HFFc6 (cell line): ENCODE measurements around the gene FAM13A. TPM values are rescaled to one million over a fixed set of nuclear protein-coding genes. Genes with fewer than 3 reads are reported as not detected.

ENCODE experiments used
- DNase-seq: peaks from one replicate; pipeline ENCODE4 v3.0.0-alpha.2; 2018
- H3K27ac Mint-ChIP-seq: 2 replicates; pipeline ENCODE4 v1.8.0; 2020; ENCODE audit warnings: mild to moderate bottlenecking, mixed read lengths
- H3K27me3 Mint-ChIP-seq: 2 replicates; pipeline ENCODE4 v1.8.0; 2021; ENCODE audit warnings: mild to moderate bottlenecking, moderate library complexity, mixed read lengths; ENCODE audit not compliant: insufficient read depth
- H3K36me3 Mint-ChIP-seq: 2 replicates; pipeline ENCODE4 v1.8.0; 2021; ENCODE audit warnings: low read depth, mixed read lengths
- H3K4me1 Mint-ChIP-seq: 2 replicates; pipeline ENCODE4 v1.8.0; 2020; ENCODE audit warnings: low read depth, mixed read lengths
- H3K4me3 Mint-ChIP-seq: 2 replicates; pipeline ENCODE4 v1.8.0; 2020; ENCODE audit warnings: mild to moderate bottlenecking, moderate library complexity, mixed read lengths
- H3K9me3 Mint-ChIP-seq: 2 replicates; pipeline ENCODE4 v1.8.0; 2020; ENCODE audit warnings: mild to moderate bottlenecking, mixed read lengths
- total RNA-seq, 6 experiments: library from RNA; stranded (reverse); fragmentation: NEBNext Ultra II Directional; extraction: Animal tissue kit (Norgen Biotek cat#: 25700); gene quantifications; 2 replicates in 1 of 6; 3 replicates in 5 of 6; pipeline ENCODE4 v1.2.3, GENCODE V29; 2021
- TF ChIP-seq, protein P1 (sequence below): fragments of 200-600 bp; sonication (generic); IDR thresholded peaks from 2 replicates; pipeline ENCODE4 v1.5.0; 2021; ENCODE audit warnings: antibody characterized with exemption, mild to moderate bottlenecking

Gene FAM13A
- total RNA-seq, 6 experiments from 2014 or later: 8.0 to 11.2 (median 9.7) TPM

DNA sequence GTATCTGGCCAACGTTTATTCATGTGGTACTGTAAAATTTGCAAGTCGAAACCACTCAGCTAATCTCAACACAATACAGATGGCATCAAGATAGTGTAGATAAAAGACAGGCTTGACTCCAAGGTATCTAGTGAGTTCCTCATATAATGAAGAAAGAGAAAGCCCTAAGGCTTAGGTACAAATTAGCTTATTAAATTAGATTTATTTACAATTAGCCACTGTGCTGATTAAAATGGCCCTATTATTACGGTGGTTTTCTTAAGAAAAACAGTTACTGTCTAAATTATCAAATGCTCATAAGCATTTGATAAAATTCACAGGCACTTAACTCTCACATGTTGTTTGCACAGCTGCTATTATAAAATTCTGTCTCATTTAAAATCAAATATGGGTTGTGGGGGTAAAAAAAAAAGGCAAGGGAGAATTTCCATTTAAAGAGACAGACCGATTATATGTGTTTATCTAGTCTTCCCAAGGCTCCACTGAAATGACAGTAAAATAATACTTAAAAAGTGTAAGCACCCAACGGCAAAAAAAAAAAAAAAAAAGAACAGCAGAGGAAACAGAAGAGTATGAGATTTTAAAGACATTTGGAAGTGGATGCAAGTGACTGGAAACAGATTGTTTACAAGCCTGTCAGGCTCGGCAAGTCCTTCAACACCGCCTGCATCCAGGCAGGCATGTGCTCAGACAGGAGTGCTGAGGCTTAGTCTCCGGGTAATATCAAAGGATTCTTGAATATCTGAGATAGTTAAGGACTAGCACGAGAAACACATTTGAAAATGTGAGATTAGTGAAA, 55.1 kb downstream of the FAM13A start:
- Mint-ChIP-seq H3K4me1 (peaks cover 11% of the 10 kb centered on the region), H3K4me3 (no peak overlapping the region), H3K36me3 (peaks cover 28% of the 10 kb centered on the region), H3K9me3 (no peaks in the 10 kb centered on the region; the same call in 1 of the 2 replicates), H3K27me3 (no peaks in the 10 kb centered on the region), H3K27ac (no peak overlapping the region)
- TF ChIP-seq, protein P1, sequence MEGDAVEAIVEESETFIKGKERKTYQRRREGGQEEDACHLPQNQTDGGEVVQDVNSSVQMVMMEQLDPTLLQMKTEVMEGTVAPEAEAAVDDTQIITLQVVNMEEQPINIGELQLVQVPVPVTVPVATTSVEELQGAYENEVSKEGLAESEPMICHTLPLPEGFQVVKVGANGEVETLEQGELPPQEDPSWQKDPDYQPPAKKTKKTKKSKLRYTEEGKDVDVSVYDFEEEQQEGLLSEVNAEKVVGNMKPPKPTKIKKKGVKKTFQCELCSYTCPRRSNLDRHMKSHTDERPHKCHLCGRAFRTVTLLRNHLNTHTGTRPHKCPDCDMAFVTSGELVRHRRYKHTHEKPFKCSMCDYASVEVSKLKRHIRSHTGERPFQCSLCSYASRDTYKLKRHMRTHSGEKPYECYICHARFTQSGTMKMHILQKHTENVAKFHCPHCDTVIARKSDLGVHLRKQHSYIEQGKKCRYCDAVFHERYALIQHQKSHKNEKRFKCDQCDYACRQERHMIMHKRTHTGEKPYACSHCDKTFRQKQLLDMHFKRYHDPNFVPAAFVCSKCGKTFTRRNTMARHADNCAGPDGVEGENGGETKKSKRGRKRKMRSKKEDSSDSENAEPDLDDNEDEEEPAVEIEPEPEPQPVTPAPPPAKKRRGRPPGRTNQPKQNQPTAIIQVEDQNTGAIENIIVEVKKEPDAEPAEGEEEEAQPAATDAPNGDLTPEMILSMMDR: no peak
- no peak for DNase-seq

DNA sequence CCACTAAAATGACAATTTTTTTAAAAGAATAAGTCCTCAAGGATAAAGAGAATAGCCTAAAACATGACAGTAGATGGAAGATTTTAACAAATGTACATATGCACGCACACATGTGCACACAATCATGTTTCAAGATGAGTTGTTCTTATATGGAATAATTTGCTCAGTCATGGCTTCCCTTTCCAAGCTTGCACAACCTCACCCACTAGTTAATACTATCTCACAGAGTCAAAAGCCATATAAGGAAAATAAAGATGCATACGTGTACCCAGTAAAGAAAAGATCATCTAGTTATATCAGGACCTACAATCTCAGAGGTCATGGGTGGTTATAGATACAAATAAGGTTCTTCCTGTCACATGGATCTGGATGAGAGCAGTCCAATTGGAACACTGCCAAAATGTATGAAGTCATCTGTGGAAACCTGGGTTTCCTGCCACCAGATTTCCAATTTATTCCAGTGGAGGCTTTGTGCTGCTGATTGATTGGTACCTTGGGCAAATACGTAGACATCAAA, 56.1 kb downstream of the FAM13A start:
- H3K27ac Mint-ChIP-seq: peak overlapping the region; percentile 23; the same call in 1 of the 2 replicates
- TF ChIP-seq, protein P1: no peak
- no peaks in the 10 kb centered on the region; the same call in 1 of the 2 replicates for H3K9me3 Mint-ChIP-seq
- no peak overlapping the region for H3K4me3 Mint-ChIP-seq
- H3K36me3 Mint-ChIP-seq: peaks cover 24% of the 10 kb centered on the region
- DNase-seq: peak; percentile 30
- H3K4me1 Mint-ChIP-seq: peaks cover 11% of the 10 kb centered on the region
- H3K27me3 Mint-ChIP-seq: no peaks in the 10 kb centered on the region

DNA sequence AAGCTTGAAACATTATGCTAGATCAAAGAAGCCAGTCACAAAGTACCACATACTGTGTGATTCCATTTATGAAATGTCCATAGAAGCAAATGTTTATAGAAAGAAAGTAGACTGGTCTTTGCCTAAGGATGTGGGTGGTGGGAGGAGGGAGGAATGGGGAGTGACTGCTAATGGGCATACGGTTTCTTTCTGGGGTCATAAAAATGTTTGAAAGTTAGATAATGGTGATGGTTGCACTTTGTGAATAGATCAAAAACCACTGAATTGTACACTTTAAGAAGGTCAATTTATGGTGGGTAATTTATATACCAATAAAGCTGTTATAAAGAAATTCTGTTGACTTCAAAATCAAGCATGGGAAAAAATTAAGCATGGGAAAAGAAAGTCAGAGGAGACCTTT, 56.6 kb downstream of the FAM13A start:
- no peaks in the 10 kb centered on the region; the same call in 1 of the 2 replicates for H3K9me3 Mint-ChIP-seq
- no peak for DNase-seq
- TF ChIP-seq, protein P1: no peak
- H3K27me3 Mint-ChIP-seq: no peaks in the 10 kb centered on the region
- H3K4me3 Mint-ChIP-seq: no peak overlapping the region
- H3K27ac Mint-ChIP-seq: peak overlapping the region; percentile 23; the same call in 1 of the 2 replicates
- peaks cover 19% of the 10 kb centered on the region for H3K36me3 Mint-ChIP-seq
- H3K4me1 Mint-ChIP-seq: peaks cover 11% of the 10 kb centered on the region

DNA sequence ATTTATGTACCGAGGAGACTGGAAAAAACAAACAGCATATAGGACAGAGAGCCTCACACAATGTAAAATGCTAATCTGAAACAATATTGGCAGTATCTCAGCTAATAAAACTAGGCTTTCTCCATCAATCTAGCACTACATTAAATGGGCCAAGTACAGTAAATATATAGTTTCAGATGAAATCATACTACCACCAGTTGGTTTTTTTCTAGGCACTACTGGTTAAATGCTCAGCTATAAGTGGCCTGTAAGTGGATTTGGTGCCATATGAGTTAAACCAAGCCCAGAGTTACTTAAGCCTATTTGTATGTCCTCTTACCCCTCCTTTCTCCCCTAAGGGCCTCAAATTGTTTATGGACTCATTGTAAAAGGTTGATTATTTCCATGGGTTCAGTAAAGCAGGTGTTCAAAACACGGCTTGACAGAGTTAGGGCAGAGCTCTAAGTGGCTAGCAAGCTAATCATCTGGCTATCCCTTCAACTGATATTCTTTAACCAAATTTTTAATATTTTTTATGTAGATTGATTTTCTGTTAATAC, 57.5 kb downstream of the FAM13A start:
- H3K4me3 Mint-ChIP-seq: no peak overlapping the region
- DNase-seq: no peak
- peaks cover 14% of the 10 kb centered on the region for H3K36me3 Mint-ChIP-seq
- no peak overlapping the region for H3K27ac Mint-ChIP-seq
- H3K9me3 Mint-ChIP-seq: no peaks in the 10 kb centered on the region
- H3K4me1 Mint-ChIP-seq: peaks cover 11% of the 10 kb centered on the region
- no peaks in the 10 kb centered on the region for H3K27me3 Mint-ChIP-seq
- TF ChIP-seq, protein P1: no peak

DNA sequence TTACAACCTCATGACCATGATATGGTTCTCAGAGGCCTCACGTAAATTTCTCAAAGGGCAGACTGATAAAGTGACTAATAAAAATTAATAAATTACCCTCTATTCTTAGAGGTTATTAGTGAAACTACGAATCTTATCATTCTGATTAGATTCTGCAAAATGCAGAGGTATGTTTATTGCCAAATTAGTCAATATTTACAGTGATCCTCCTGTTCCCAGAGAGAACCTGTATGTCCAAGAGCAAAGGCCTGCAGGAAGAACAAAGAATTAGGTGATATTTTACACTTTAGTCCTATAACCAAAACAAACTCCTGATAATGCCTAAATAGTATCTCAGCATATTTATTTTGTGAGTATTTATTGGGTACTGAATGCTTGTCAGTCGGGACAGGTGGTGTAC, 58.1 kb downstream of the FAM13A start:
- no peak overlapping the region for H3K4me3 Mint-ChIP-seq
- TF ChIP-seq, protein P1: no peak
- DNase-seq: no peak
- no peaks in the 10 kb centered on the region for H3K9me3 Mint-ChIP-seq
- no peak overlapping the region for H3K27ac Mint-ChIP-seq
- H3K27me3 Mint-ChIP-seq: no peaks in the 10 kb centered on the region
- peaks cover 17% of the 10 kb centered on the region for H3K36me3 Mint-ChIP-seq
- peaks cover 11% of the 10 kb centered on the region for H3K4me1 Mint-ChIP-seq
